AG10803 (cell line): ENCODE results near the gene KCNB1.
A peak's percentile ranks its signal among the peaks of the same experiment; 100 is the strongest.

Source experiments
- DNase-seq: peaks from one replicate; pipeline ENCODE4 v3.0.0; 2010; ENCODE audit warnings: low read depth
- H3K4me3 ChIP-seq: 2 replicates; pipeline ENCODE4 v1.5.1; 2011; ENCODE audit warnings: mild to moderate bottlenecking, low read length, control low read depth
- CTCF ChIP-seq: conservative IDR thresholded peaks from 2 replicates; pipeline ENCODE4 v1.5.1; 2011; ENCODE audit warnings: mild to moderate bottlenecking, low read length, control low read depth, inconsistent platforms

KCNB1 gene

GRCh38 chr20:49360242-49360968, 122.1 kb downstream of the KCNB1 start:
- DNase-seq: no peak
- no peak overlapping the region for H3K4me3 ChIP-seq
- no peak for TF ChIP-seq CTCF

GRCh38 chr20:49356676-49357075, 125.8 kb downstream of the KCNB1 start:
- no peak for TF ChIP-seq CTCF
- DNase-seq: no peak
- H3K4me3 ChIP-seq: no peak overlapping the region

- DNase-seq: no peak
- no peak overlapping the region for H3K4me3 ChIP-seq
- TF ChIP-seq CTCF: no peak
Measured at GRCh38 chr20:49354673-49355072, 127.8 kb downstream of the KCNB1 start.

GRCh38 chr20:49353348-49353747, 129.1 kb downstream of the KCNB1 start:
- TF ChIP-seq CTCF: no peak
- H3K4me3 ChIP-seq: no peak overlapping the region
- no peak for DNase-seq

GRCh38 chr20:49352751-49353150, 129.7 kb downstream of the KCNB1 start:
- TF ChIP-seq CTCF: no peak
- no peak for DNase-seq
- H3K4me3 ChIP-seq: no peak overlapping the region

GRCh38 chr20:49351775-49352174, 130.7 kb downstream of the KCNB1 start:
- no peak overlapping the region for H3K4me3 ChIP-seq
- DNase-seq: no peak
- no peak for TF ChIP-seq CTCF

- no peak for TF ChIP-seq CTCF
- DNase-seq: peak; percentile 70
- H3K4me3 ChIP-seq: no peak overlapping the region
Measured at GRCh38 chr20:49349694-49350252, 132.7 kb downstream of the KCNB1 start.
